ENCODE results near the gene MSTO1.

GRCh38 chr1:155640367-155640766 lies 30.3 kb downstream of the MSTO1 start:
- TF ChIP-seq CTCF (conservative IDR thresholded peaks at IDR 0.05; ENCODE audit: low read length) (no peak), EZH2phosphoT487 (IDR thresholded peaks at IDR 0.05; ENCODE audit: borderline replicate concordance, low read depth, low read length) (no peak)

Data from OCI-LY7 (cell line).